ENCODE measurements around the gene HOXA9.

The HOXA9 gene

GRCh38 chr7:27132978-27133377 is 32.4 kb downstream of the HOXA9 start (continued):
- no peak for TF ChIP-seq ZNF404 (tag by site-specific recombination; IDR thresholded peaks at IDR 0.05)
- no peak for TF ChIP-seq ZNF544 (tag by site-specific recombination; IDR thresholded peaks at IDR 0.05)
- TF ChIP-seq, protein P1, sequence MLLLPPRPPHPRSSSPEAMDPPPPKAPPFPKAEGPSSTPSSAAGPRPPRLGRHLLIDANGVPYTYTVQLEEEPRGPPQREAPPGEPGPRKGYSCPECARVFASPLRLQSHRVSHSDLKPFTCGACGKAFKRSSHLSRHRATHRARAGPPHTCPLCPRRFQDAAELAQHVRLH (tag by site-specific recombination; IDR thresholded peaks at IDR 0.05), result 0 out of 2 replicates have a peak, but pooled peaks have one; percentile 52
- TF ChIP-seq, protein P2, sequence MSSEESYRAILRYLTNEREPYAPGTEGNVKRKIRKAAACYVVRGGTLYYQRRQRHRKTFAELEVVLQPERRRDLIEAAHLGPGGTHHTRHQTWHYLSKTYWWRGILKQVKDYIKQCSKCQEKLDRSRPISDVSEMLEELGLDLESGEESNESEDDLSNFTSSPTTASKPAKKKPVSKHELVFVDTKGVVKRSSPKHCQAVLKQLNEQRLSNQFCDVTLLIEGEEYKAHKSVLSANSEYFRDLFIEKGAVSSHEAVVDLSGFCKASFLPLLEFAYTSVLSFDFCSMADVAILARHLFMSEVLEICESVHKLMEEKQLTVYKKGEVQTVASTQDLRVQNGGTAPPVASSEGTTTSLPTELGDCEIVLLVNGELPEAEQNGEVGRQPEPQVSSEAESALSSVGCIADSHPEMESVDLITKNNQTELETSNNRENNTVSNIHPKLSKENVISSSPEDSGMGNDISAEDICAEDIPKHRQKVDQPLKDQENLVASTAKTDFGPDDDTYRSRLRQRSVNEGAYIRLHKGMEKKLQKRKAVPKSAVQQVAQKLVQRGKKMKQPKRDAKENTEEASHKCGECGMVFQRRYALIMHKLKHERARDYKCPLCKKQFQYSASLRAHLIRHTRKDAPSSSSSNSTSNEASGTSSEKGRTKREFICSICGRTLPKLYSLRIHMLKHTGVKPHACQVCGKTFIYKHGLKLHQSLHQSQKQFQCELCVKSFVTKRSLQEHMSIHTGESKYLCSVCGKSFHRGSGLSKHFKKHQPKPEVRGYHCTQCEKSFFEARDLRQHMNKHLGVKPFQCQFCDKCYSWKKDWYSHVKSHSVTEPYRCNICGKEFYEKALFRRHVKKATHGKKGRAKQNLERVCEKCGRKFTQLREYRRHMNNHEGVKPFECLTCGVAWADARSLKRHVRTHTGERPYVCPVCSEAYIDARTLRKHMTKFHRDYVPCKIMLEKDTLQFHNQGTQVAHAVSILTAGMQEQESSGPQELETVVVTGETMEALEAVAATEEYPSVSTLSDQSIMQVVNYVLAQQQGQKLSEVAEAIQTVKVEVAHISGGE (tag by site-specific recombination; conservative IDR thresholded peaks at IDR 0.05; ENCODE audit: low read depth), result no peak
- TF ChIP-seq GFI1B (tag by site-specific recombination; IDR thresholded peaks at IDR 0.05), result 0 out of 2 replicates have a peak, but pooled peaks have one; percentile 37
- TF ChIP-seq ZNF362 (tag by site-specific recombination; IDR thresholded peaks at IDR 0.05), result no peak
- TF ChIP-seq TRIM28 (IDR thresholded peaks at IDR 0.05; ENCODE audit: borderline replicate concordance, low read length), result no peak
- TF ChIP-seq MZF1 (tag by site-specific recombination; IDR thresholded peaks at IDR 0.05; ENCODE audit: borderline replicate concordance), result peak; percentile 17; the same call in 1 of the 2 replicates
- 0 out of 2 replicates have a peak, but pooled peaks have one; percentile 29 for TF ChIP-seq GLI2 (tag by site-specific recombination; IDR thresholded peaks at IDR 0.05; ENCODE audit: borderline replicate concordance, low read depth)
- no peak for TF ChIP-seq ZNF521 (tag by site-specific recombination; IDR thresholded peaks at IDR 0.05)
- TF ChIP-seq, protein P3, sequence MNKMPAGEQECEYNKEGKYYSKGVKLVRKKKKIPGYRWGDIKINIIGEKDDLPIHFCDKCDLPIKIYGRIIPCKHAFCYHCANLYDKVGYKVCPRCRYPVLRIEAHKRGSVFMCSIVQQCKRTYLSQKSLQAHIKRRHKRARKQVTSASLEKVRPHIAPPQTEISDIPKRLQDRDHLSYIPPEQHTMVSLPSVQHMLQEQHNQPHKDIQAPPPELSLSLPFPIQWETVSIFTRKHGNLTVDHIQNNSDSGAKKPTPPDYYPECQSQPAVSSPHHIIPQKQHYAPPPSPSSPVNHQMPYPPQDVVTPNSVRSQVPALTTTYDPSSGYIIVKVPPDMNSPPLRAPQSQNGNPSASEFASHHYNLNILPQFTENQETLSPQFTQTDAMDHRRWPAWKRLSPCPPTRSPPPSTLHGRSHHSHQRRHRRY (tag by site-specific recombination; IDR thresholded peaks at IDR 0.05), result no peak
- TF ChIP-seq ZNF138 (tag by site-specific recombination; IDR thresholded peaks at IDR 0.05; ENCODE audit: borderline replicate concordance), result no peak
- no peak for TF ChIP-seq ZNF10 (tag by site-specific recombination; IDR thresholded peaks at IDR 0.05)
- no peak for TF ChIP-seq SP2 (tag by site-specific recombination; IDR thresholded peaks at IDR 0.05)
- TF ChIP-seq IKZF3 (tag by site-specific recombination; IDR thresholded peaks at IDR 0.05), result no peak
- no peak for TF ChIP-seq HOXA7 (CRISPR knock-in tag; IDR thresholded peaks at IDR 0.05; ENCODE audit: borderline replicate concordance)
- TF ChIP-seq, protein P4, sequence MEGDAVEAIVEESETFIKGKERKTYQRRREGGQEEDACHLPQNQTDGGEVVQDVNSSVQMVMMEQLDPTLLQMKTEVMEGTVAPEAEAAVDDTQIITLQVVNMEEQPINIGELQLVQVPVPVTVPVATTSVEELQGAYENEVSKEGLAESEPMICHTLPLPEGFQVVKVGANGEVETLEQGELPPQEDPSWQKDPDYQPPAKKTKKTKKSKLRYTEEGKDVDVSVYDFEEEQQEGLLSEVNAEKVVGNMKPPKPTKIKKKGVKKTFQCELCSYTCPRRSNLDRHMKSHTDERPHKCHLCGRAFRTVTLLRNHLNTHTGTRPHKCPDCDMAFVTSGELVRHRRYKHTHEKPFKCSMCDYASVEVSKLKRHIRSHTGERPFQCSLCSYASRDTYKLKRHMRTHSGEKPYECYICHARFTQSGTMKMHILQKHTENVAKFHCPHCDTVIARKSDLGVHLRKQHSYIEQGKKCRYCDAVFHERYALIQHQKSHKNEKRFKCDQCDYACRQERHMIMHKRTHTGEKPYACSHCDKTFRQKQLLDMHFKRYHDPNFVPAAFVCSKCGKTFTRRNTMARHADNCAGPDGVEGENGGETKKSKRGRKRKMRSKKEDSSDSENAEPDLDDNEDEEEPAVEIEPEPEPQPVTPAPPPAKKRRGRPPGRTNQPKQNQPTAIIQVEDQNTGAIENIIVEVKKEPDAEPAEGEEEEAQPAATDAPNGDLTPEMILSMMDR (tag by site-specific recombination; IDR thresholded peaks at IDR 0.05), result no peak
- TF ChIP-seq PRDM6 (tag by site-specific recombination; IDR thresholded peaks at IDR 0.05), result peak; percentile 90
- TF ChIP-seq ZNF2 (tag by site-specific recombination; IDR thresholded peaks at IDR 0.05), result peak; percentile 28; the same call in 1 of the 2 replicates
- TF ChIP-seq YY2 (tag by site-specific recombination; IDR thresholded peaks at IDR 0.05), result no peak
- TF ChIP-seq, protein P5, sequence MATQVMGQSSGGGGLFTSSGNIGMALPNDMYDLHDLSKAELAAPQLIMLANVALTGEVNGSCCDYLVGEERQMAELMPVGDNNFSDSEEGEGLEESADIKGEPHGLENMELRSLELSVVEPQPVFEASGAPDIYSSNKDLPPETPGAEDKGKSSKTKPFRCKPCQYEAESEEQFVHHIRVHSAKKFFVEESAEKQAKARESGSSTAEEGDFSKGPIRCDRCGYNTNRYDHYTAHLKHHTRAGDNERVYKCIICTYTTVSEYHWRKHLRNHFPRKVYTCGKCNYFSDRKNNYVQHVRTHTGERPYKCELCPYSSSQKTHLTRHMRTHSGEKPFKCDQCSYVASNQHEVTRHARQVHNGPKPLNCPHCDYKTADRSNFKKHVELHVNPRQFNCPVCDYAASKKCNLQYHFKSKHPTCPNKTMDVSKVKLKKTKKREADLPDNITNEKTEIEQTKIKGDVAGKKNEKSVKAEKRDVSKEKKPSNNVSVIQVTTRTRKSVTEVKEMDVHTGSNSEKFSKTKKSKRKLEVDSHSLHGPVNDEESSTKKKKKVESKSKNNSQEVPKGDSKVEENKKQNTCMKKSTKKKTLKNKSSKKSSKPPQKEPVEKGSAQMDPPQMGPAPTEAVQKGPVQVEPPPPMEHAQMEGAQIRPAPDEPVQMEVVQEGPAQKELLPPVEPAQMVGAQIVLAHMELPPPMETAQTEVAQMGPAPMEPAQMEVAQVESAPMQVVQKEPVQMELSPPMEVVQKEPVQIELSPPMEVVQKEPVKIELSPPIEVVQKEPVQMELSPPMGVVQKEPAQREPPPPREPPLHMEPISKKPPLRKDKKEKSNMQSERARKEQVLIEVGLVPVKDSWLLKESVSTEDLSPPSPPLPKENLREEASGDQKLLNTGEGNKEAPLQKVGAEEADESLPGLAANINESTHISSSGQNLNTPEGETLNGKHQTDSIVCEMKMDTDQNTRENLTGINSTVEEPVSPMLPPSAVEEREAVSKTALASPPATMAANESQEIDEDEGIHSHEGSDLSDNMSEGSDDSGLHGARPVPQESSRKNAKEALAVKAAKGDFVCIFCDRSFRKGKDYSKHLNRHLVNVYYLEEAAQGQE (tag by site-specific recombination; IDR thresholded peaks at IDR 0.05), result no peak
- TF ChIP-seq ZNF202 (tag by site-specific recombination; IDR thresholded peaks at IDR 0.05; ENCODE audit: borderline replicate concordance), result no peak
- no peak for TF ChIP-seq ZNF341 (tag by site-specific recombination; IDR thresholded peaks at IDR 0.05; ENCODE audit: low read depth)
- no peak for TF ChIP-seq ZNF335 (tag by site-specific recombination; conservative IDR thresholded peaks at IDR 0.05)
